ENCODE data around the gene SUSD6. TPM values are rescaled to one million over a fixed set of nuclear protein-coding genes. Genes with fewer than 3 reads are reported as not detected.

The SUSD6 gene
- total and polyA plus RNA-seq, 4 donors, result 6.8 to 10.8 (median 7.6) TPM

DNA sequence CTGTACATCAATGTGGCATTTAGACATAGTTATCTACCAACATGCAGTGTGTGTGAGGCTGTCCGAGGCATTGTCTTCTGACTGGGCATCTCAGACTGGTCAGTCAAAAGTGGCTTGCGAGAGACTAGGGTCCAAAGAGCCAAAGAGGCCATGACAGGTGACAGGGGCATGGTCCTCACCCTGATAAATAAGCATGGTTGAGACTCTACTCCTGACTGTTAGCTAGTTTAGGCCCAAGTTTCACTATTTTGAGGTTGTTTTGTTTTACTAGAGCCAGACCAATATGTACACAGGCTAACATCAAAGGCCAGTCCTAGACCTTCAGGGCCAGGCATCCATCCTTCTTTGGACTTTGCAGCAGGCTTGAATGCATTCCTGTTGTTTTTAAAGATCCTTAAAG is 78.6 kb downstream of the SUSD6 start:
- Histone ChIP-seq H3K9me3 (ENCODE audit: control insufficient read depth in 4 of 4, low read length in 3 of 4) (no peaks in the 10 kb centered on the region), H3K27ac (ENCODE audit: low read depth in 1 of 2, low read length in 2 of 2) (no peak overlapping the region), H3K36me3 (ENCODE audit: control insufficient read depth in 4 of 4, insufficient read depth in 3 of 4, low read depth in 1 of 4, low read length in 3 of 4) (no peaks in the 10 kb centered on the region), H3K4me1 (ENCODE audit: control insufficient read depth in 4 of 4, insufficient read depth in 4 of 4, low read length in 3 of 4) (peaks cover 7 to 37% (median 23%) of the 10 kb centered on the region in 4 donors), H3K27me3 (ENCODE audit: control insufficient read depth in 4 of 4, insufficient read depth in 4 of 4, low read length in 3 of 4) (no peaks in the 10 kb centered on the region), H3K9ac (ENCODE audit: low read depth in 1 of 2, low read length in 2 of 2) (no peak overlapping the region), H3K4me3 (ENCODE audit: low read depth in 1 of 3, low read length in 3 of 3) (no peak overlapping the region)
- DNase-seq (ENCODE audit: low spot score), result no peak
- no peak for TF ChIP-seq FOXA2 (IDR thresholded peaks at IDR 0.05)
- TF ChIP-seq, protein P1, sequence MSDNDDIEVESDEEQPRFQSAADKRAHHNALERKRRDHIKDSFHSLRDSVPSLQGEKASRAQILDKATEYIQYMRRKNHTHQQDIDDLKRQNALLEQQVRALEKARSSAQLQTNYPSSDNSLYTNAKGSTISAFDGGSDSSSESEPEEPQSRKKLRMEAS (IDR thresholded peaks at IDR 0.05), result no peak
- TF ChIP-seq, protein P2, sequence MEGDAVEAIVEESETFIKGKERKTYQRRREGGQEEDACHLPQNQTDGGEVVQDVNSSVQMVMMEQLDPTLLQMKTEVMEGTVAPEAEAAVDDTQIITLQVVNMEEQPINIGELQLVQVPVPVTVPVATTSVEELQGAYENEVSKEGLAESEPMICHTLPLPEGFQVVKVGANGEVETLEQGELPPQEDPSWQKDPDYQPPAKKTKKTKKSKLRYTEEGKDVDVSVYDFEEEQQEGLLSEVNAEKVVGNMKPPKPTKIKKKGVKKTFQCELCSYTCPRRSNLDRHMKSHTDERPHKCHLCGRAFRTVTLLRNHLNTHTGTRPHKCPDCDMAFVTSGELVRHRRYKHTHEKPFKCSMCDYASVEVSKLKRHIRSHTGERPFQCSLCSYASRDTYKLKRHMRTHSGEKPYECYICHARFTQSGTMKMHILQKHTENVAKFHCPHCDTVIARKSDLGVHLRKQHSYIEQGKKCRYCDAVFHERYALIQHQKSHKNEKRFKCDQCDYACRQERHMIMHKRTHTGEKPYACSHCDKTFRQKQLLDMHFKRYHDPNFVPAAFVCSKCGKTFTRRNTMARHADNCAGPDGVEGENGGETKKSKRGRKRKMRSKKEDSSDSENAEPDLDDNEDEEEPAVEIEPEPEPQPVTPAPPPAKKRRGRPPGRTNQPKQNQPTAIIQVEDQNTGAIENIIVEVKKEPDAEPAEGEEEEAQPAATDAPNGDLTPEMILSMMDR (IDR thresholded peaks at IDR 0.05; ENCODE audit: low read depth, low read length, missing input control), result no peak
- no peak for TF ChIP-seq JUND (IDR thresholded peaks at IDR 0.05)
- no peak for TF ChIP-seq RXRA (IDR thresholded peaks at IDR 0.05)
- TF ChIP-seq, protein P3, sequence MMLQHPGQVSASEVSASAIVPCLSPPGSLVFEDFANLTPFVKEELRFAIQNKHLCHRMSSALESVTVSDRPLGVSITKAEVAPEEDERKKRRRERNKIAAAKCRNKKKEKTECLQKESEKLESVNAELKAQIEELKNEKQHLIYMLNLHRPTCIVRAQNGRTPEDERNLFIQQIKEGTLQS (IDR thresholded peaks at IDR 0.05), result no peak
- no peak for TF ChIP-seq HNF4A (conservative IDR thresholded peaks at IDR 0.05)
- TF ChIP-seq, protein P4, sequence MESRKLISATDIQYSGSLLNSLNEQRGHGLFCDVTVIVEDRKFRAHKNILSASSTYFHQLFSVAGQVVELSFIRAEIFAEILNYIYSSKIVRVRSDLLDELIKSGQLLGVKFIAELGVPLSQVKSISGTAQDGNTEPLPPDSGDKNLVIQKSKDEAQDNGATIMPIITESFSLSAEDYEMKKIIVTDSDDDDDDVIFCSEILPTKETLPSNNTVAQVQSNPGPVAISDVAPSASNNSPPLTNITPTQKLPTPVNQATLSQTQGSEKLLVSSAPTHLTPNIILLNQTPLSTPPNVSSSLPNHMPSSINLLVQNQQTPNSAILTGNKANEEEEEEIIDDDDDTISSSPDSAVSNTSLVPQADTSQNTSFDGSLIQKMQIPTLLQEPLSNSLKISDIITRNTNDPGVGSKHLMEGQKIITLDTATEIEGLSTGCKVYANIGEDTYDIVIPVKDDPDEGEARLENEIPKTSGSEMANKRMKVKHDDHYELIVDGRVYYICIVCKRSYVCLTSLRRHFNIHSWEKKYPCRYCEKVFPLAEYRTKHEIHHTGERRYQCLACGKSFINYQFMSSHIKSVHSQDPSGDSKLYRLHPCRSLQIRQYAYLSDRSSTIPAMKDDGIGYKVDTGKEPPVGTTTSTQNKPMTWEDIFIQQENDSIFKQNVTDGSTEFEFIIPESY (IDR thresholded peaks at IDR 0.05), result no peak
- no peak for TF ChIP-seq HNF4G (IDR thresholded peaks at IDR 0.05)
- no peak for TF ChIP-seq FOXA1 (IDR thresholded peaks at IDR 0.05)
- TF ChIP-seq TAF1 (conservative IDR thresholded peaks at IDR 0.05), result no peak
- 98% methylated on average over 2 of the region's 2 CpGs for WGBS

DNA sequence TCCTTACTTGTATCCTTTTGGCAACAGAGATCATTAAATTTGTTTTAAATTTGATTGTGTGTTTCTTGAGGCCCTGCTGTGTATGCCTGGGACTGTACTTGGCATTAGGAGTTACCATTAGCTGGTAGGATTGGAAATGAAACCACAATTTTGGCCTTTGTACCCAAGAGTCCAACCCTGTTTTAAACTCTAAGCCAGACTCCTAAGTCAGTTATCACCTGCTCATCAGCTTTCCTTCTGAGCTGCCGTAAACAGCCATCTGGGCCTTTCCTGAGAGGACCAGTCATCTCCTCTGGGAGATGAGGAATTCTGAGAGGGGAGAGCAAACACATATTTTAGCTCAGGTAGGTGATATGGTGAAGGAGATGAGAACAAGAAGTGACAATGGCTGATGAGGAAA is 81.2 kb downstream of the SUSD6 start:
- Histone ChIP-seq H3K9ac (ENCODE audit: low read depth in 1 of 2, low read length in 2 of 2) (no peak overlapping the region), H3K27me3 (ENCODE audit: control insufficient read depth in 4 of 4, insufficient read depth in 4 of 4, low read length in 3 of 4) (no peaks in the 10 kb centered on the region), H3K9me3 (ENCODE audit: control insufficient read depth in 4 of 4, low read length in 3 of 4) (no peaks in the 10 kb centered on the region), H3K36me3 (ENCODE audit: control insufficient read depth in 4 of 4, insufficient read depth in 3 of 4, low read depth in 1 of 4, low read length in 3 of 4) (no peaks in the 10 kb centered on the region), H3K4me1 (ENCODE audit: control insufficient read depth in 4 of 4, insufficient read depth in 4 of 4, low read length in 3 of 4) (peaks cover 9 to 42% (median 21%) of the 10 kb centered on the region in 4 donors), H3K27ac (ENCODE audit: low read depth in 1 of 2, low read length in 2 of 2) (peak overlapping the region in 1 of 2 donors; percentile 9), H3K4me3 (ENCODE audit: low read depth in 1 of 3, low read length in 3 of 3) (no peak overlapping the region)
- TF ChIP-seq RXRA (IDR thresholded peaks at IDR 0.05) (peak; percentile 51 to 61), EGR1 (IDR thresholded peaks at IDR 0.05; ENCODE audit: low read depth in 2 of 2) (no peak), HNF4G (IDR thresholded peaks at IDR 0.05) (peak; percentile 87), JUND (IDR thresholded peaks at IDR 0.05) (peak in 1 of 2 donors; percentile 54), RAD21 (IDR thresholded peaks at IDR 0.05) (peak; percentile 7 to 52), HNF4A (conservative IDR thresholded peaks at IDR 0.05) (peak; percentile 92 to 95), SP1 (IDR thresholded peaks at IDR 0.05) (peak; percentile 77)
- TF ChIP-seq, protein P1 (IDR thresholded peaks at IDR 0.05), result no peak
- TF ChIP-seq, protein P4 (IDR thresholded peaks at IDR 0.05), result no peak
- DNase-seq (ENCODE audit: low spot score), result no peak
- 37% methylated on average over 1 of the region's 1 CpG for WGBS

Data from liver (tissue), 9 donors.